HepG2 (cell line): ENCODE data around the gene MAP2K7. TPM values are rescaled to one million over a fixed set of nuclear protein-coding genes. Genes with fewer than 3 reads are reported as not detected.

Experiments
- DNMT3B ChIP-seq: conservative IDR thresholded peaks from 2 replicates; pipeline ENCODE4 v1.6.1; 2016; ENCODE audit warnings: missing biosample characterization, control low read depth
- GABPA ChIP-seq, 2 experiments: IDR thresholded peaks; 2 replicates each; pipeline ENCODE4 v1.6.1; 2011 to 2016; ENCODE audit warnings: low read depth in 2 of 2, low read length in 1 of 2, missing biosample characterization in 1 of 2, missing genetic modification characterization in 1 of 2
- HIVEP1 ChIP-seq: sonication (generic); formaldehyde crosslinking; IDR thresholded peaks from 2 replicates; pipeline ENCODE4 v1.4.0; 2020; ENCODE audit warnings: mild to moderate bottlenecking, missing genetic modification reagents
- KLF12 ChIP-seq: sonication (generic); formaldehyde crosslinking; IDR thresholded peaks from 2 replicates; pipeline ENCODE4 v1.4.0; 2020; ENCODE audit warnings: missing genetic modification reagents, borderline replicate concordance
- KLF16 ChIP-seq, 2 experiments: sonication (generic) in 1 of 2; formaldehyde crosslinking in 1 of 2; IDR thresholded peaks; 2 replicates each; pipeline versions ENCODE4 v1.6.1 to v1.8.0; 2016 to 2023; ENCODE audit warnings: missing genetic modification reagents in 2 of 2, missing compliant biosample characterization in 1 of 2
- MXD3 ChIP-seq: IDR thresholded peaks from 2 replicates; pipeline ENCODE4 v1.6.1; 2016; ENCODE audit warnings: mild to moderate bottlenecking, missing biosample characterization, missing genetic modification reagents
- PHF20 ChIP-seq: sonication (generic); formaldehyde crosslinking; IDR thresholded peaks from 2 replicates; pipeline ENCODE4 v1.5.0; 2020; ENCODE audit warnings: mild to moderate bottlenecking, missing genetic modification reagents
- SALL2 ChIP-seq: sonication (generic); formaldehyde crosslinking; IDR thresholded peaks from 2 replicates; pipeline ENCODE4 v1.8.1; 2023; ENCODE audit warnings: mild to moderate bottlenecking, missing genetic modification reagents, inconsistent platforms
- SRSF4 ChIP-seq: fragments of 200-400 bp; formaldehyde crosslinking; IDR thresholded peaks from one replicate; pipeline ENCODE4 v1.6.1; 2018; ENCODE audit warnings: mild to moderate bottlenecking, low read depth, low read length, moderate library complexity; ENCODE audit not compliant: poor library complexity, severe bottlenecking
- TCF12 ChIP-seq, 2 experiments: fragments of 450-650 bp in 1 of 2; sonication (generic) in 1 of 2; formaldehyde crosslinking in 1 of 2; IDR thresholded peaks; 2 replicates each; pipeline versions ENCODE4 v1.6.1 to v1.8.0; 2017 to 2022; ENCODE audit warnings: antibody characterized with exemption in 1 of 2, mild to moderate bottlenecking in 1 of 2, missing genetic modification reagents in 1 of 2, moderate library complexity in 1 of 2
- TRAFD1 ChIP-seq: sonication (generic); formaldehyde crosslinking; IDR thresholded peaks from 2 replicates; pipeline ENCODE4 v1.5.1; 2020; ENCODE audit warnings: missing genetic modification reagents, mild to moderate bottlenecking, borderline replicate concordance
- ZFAT ChIP-seq: sonication (generic); formaldehyde crosslinking; conservative IDR thresholded peaks from 2 replicates; pipeline ENCODE4 v1.8.1; 2023; ENCODE audit warnings: missing genetic modification reagents, inconsistent platforms
- ZFP36 ChIP-seq: fragments of 150-350 bp; IDR thresholded peaks from 2 replicates; pipeline ENCODE4 v1.6.1; 2018; ENCODE audit warnings: borderline replicate concordance, low read length, low read depth; ENCODE audit not compliant: partially characterized antibody
- ZNF205 ChIP-seq: IDR thresholded peaks from 2 replicates; pipeline ENCODE4 v1.6.1; 2018; ENCODE audit warnings: missing biosample characterization, missing genetic modification reagents
- ZNF256 ChIP-seq: sonication (generic); formaldehyde crosslinking; conservative IDR thresholded peaks from 2 replicates; pipeline ENCODE4 v1.4.0; 2020; ENCODE audit warnings: missing genetic modification reagents
- ZNF343 ChIP-seq: sonication (generic); formaldehyde crosslinking; IDR thresholded peaks from 2 replicates; pipeline ENCODE4 v1.4.0; 2020; ENCODE audit warnings: mild to moderate bottlenecking, missing genetic modification reagents
- ZNF891 ChIP-seq: sonication (generic); formaldehyde crosslinking; IDR thresholded peaks from 2 replicates; pipeline ENCODE4 v1.5.0; 2020; ENCODE audit warnings: mild to moderate bottlenecking, missing genetic modification reagents
- polyA plus RNA-seq, 8 experiments: library from polyadenylated mRNA; depleted of rRNA in 3 of 8; stranded (reverse) in 7 of 8; unstranded in 1 of 8; fragments of >200 nt; fragmentation: Illumina TruSeq in 4 of 8; extraction: Trizol in 4 of 8; gene quantifications; 2 replicates each; pipeline versions ENCODE4 v1.2.1 to v1.2.3, GENCODE V29; 2011 to 2016; ENCODE audit warnings: low read depth in 4 of 8, missing spikeins in 1 of 8, mixed read lengths in 1 of 8; ENCODE audit not compliant: insufficient read depth in 1 of 8
- total RNA-seq, 5 experiments: library from RNA; depleted of rRNA; stranded (reverse); fragments of >200 nt; fragmentation: Illumina TruSeq; extraction: Trizol; gene quantifications; 2 replicates each; pipeline ENCODE4 v1.2.3, GENCODE V29; 2016; ENCODE audit warnings: low read depth in 1 of 5
- TF ChIP-seq, protein P1 (sequence below): sonication (generic); formaldehyde crosslinking; IDR thresholded peaks from 2 replicates; pipeline ENCODE4 v1.8.0; 2022; ENCODE audit warnings: low read depth, missing genetic modification reagents
- TF ChIP-seq, protein P2 (sequence below): IDR thresholded peaks from 2 replicates; pipeline ENCODE4 v1.6.1; 2018; ENCODE audit warnings: missing genetic modification reagents, mild to moderate bottlenecking, missing compliant biosample characterization

The MAP2K7 gene
- total and polyA plus RNA-seq, 2 of the 13 experiments (the other 11 are each of a cell fraction or from before 2014, with no cell fraction given): 9.0 to 10.8 TPM

- TF ChIP-seq KLF12 (CRISPR knock-in tag): peak; percentile 81; the same call in 1 of the 2 replicates
- peak; percentile 80; the same call in 1 of the 2 replicates for TF ChIP-seq MXD3 (CRISPR knock-in tag)
- no peak for TF ChIP-seq DNMT3B
- TF ChIP-seq, protein P1, sequence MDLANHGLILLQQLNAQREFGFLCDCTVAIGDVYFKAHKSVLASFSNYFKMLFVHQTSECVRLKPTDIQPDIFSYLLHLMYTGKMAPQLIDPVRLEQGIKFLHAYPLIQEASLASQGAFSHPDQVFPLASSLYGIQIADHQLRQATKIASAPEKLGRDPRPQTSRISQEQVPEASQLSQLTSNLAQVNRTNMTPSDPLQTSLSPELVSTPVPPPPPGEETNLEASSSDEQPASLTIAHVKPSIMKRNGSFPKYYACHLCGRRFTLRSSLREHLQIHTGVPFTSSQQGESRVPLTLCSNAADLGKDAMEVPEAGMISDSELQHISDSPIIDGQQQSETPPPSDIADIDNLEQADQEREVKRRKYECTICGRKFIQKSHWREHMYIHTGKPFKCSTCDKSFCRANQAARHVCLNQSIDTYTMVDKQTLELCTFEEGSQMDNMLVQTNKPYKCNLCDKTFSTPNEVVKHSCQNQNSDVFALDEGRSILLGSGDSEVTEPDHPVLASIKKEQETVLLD (CRISPR knock-in tag): peak; percentile 58
- no peak for TF ChIP-seq ZNF343 (CRISPR knock-in tag)
- no peak for TF ChIP-seq ZFP36
- peak; percentile 32; the same call in 1 of the 2 replicates for TF ChIP-seq SALL2 (CRISPR knock-in tag)
- no peak for TF ChIP-seq ZFAT (CRISPR knock-in tag)
- TF ChIP-seq TCF12 (IDR thresholded peaks at IDR 0.05): no peak
- no peak for TF ChIP-seq TCF12 (CRISPR knock-in tag; IDR thresholded peaks at IDR 0.05)
- no peak for TF ChIP-seq SRSF4
- no peak for TF ChIP-seq ZNF256 (CRISPR knock-in tag)
- TF ChIP-seq ZNF205 (CRISPR knock-in tag): peak; percentile 47; the same call in 1 of the 2 replicates
- peak in 1 of 2 experiments; percentile 73; a peak in 2 of 4 replicates for TF ChIP-seq KLF16 (CRISPR knock-in tag; IDR thresholded peaks at IDR 0.05)
- TF ChIP-seq, protein P2, sequence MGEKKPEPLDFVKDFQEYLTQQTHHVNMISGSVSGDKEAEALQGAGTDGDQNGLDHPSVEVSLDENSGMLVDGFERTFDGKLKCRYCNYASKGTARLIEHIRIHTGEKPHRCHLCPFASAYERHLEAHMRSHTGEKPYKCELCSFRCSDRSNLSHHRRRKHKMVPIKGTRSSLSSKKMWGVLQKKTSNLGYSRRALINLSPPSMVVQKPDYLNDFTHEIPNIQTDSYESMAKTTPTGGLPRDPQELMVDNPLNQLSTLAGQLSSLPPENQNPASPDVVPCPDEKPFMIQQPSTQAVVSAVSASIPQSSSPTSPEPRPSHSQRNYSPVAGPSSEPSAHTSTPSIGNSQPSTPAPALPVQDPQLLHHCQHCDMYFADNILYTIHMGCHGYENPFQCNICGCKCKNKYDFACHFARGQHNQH (CRISPR knock-in tag): peak; percentile 97
- TF ChIP-seq TRAFD1 (CRISPR knock-in tag): peak; percentile 46; the same call in 1 of the 2 replicates
- TF ChIP-seq HIVEP1: peak; percentile 78; the same call in 1 of the 2 replicates
- no peak for TF ChIP-seq PHF20 (CRISPR knock-in tag)
- no peak; the same call in 1 of the 2 replicates for TF ChIP-seq ZNF891 (CRISPR knock-in tag)
- TF ChIP-seq GABPA (IDR thresholded peaks at IDR 0.05; ENCODE audit: low read depth, low read length): no peak
- TF ChIP-seq GABPA (CRISPR knock-in tag; IDR thresholded peaks at IDR 0.05; ENCODE audit: low read depth): 0 out of 2 replicates have a peak, but pooled peaks have one; percentile 0
Measured at GRCh38 chr19:7903244-7904073, at the start of gene MAP2K7 (continued).
